Osteocyte (in vitro differentiated cells): ENCODE measurements around the gene CORO7. TPM values are rescaled to one million over a fixed set of nuclear protein-coding genes. Genes with fewer than 3 reads are reported as not detected.

Experiments
- DNase-seq: peaks from one replicate; pipeline ENCODE4 v3.0.0; 2021; ENCODE audit warnings: mixed read lengths; ENCODE audit not compliant: unreplicated experiment; ENCODE audit errors: extremely low spot score
- H3K27ac Mint-ChIP-seq: one replicate; pipeline ENCODE4 v1.8.0; 2021; ENCODE audit warnings: mild to moderate bottlenecking, mixed read lengths; ENCODE audit not compliant: unreplicated experiment
- H3K27me3 Mint-ChIP-seq: one replicate; pipeline ENCODE4 v1.8.0; 2021; ENCODE audit warnings: mixed read lengths; ENCODE audit not compliant: unreplicated experiment
- H3K36me3 Mint-ChIP-seq: one replicate; pipeline ENCODE4 v1.8.0; 2021; ENCODE audit warnings: mixed read lengths; ENCODE audit not compliant: unreplicated experiment
- H3K4me1 Mint-ChIP-seq: one replicate; pipeline ENCODE4 v1.8.0; 2021; ENCODE audit warnings: mixed read lengths; ENCODE audit not compliant: unreplicated experiment
- H3K4me3 Mint-ChIP-seq: one replicate; pipeline ENCODE4 v1.8.0; 2021; ENCODE audit warnings: mild to moderate bottlenecking, moderate library complexity, mixed read lengths; ENCODE audit not compliant: unreplicated experiment
- H3K9me3 Mint-ChIP-seq: one replicate; pipeline ENCODE4 v1.8.0; 2021; ENCODE audit warnings: mixed read lengths; ENCODE audit not compliant: unreplicated experiment
- CTCF ChIP-seq: fragments of 200-600 bp; sonication (generic); IDR thresholded peaks from 2 replicates; pipeline ENCODE4 v1.5.0; 2021; ENCODE audit warnings: antibody characterized with exemption, mild to moderate bottlenecking, moderate library complexity
- total RNA-seq: library from RNA; stranded (reverse); gene quantifications from 2 replicates; pipeline ENCODE4 v1.2.1, GENCODE V29; 2021

Gene CORO7
- total RNA-seq, 1 donor from 2014 or later, result 40.1 TPM

DNA sequence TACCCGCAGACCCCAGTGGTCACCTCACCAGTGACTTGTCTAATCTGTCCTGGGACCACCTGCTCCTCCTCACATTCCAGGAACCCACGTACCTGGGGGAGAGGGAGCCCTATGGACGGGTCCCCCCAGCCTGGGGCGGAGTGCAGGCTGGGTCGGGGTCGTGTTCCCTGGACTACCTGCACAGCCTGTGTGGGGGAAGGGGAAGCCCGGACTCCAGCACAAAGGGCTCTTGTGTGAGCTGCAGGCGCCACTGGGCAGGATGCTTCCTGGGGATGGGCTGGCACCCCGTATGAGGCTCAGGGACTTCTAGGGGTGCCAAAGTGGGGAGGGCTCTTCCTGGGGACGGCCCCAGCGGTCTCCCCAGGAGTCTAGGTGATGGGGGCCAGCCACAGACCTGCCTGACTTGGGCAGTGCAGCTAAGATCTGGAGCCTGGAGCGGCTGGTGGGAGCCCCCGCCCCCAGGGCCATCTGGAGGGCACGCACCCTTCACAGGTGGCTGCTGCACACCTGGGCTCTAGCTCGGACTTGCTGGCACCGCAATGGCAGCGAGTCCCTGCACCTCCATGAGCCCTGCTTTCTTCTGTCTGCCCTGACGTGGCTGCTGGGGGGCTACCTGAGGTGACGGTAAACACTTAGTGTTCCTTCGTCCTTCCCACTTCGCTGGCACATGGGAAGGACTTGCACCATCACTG is 37.3 kb downstream of the CORO7 start:
- Mint-ChIP-seq H3K4me3 (no peak overlapping the region), H3K27ac (no peak overlapping the region), H3K9me3 (no peaks in the 10 kb centered on the region), H3K27me3 (no peaks in the 10 kb centered on the region), H3K36me3 (peaks cover 3% of the 10 kb centered on the region), H3K4me1 (peaks cover 73% of the 10 kb centered on the region)
- no peak for DNase-seq
- no peak for TF ChIP-seq CTCF

DNA sequence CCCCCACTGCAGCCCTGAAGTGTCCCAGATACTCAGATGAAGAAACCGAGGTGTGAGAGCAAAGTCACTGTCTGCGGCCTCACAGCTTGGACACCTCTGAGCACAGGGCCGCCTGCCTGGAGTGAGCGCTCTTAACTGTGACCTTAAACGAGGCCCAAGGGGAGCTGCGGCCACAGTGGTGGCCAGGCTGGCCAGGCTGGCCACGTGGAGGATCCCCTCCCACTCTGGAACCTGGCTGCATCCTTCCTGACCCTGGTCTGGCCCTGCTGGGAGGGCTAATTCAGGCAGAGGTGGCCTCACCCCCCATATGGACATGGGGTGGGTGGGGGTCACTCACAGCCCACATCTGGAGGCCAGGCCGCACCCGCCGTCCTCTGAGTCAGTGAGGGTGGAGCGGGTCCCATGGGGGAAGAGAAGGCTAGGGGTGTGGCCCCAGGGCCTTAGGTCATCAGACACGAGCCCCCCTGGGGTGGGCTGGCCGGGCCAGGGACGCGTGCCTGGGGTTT is 38.2 kb downstream of the CORO7 start:
- DNase-seq, result no peak
- no peak overlapping the region for H3K27ac Mint-ChIP-seq
- no peaks in the 10 kb centered on the region for H3K27me3 Mint-ChIP-seq
- TF ChIP-seq CTCF, result no peak
- H3K4me3 Mint-ChIP-seq, result peak overlapping the region; percentile 26
- H3K36me3 Mint-ChIP-seq, result peaks cover 3% of the 10 kb centered on the region
- peaks cover 67% of the 10 kb centered on the region for H3K4me1 Mint-ChIP-seq
- no peaks in the 10 kb centered on the region for H3K9me3 Mint-ChIP-seq

DNA sequence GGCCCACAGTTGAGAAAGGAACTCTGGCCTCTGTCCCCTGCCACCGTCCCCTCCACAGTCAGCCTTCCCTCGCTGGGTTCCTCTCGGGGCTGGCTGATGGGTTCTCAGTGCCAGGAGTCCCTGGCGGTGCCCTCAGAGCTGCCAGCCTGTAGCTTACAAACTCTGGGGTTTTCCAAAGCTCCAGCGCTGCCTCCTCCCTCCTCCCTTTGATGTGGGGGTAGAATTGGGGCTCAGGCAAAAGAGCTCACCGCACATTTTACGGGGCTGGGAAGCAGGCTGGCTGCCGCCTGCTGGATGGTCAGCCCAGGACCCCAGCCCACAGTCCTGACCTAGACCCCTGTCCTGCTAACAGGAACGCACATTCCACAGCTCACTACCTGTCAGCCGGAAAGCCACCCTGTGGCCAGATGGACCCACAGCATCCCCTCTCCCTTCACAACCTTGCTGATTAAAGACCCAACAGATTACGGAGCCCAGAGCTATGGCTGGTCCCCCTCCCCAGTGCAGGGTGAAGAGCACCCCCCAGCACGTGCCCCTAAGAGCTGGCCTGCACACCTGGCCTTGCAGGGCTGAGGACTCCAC is 38.7 kb downstream of the CORO7 start:
- no peak for TF ChIP-seq CTCF
- no peak for DNase-seq
- Mint-ChIP-seq H3K27ac (peak overlapping the region; percentile 63), H3K9me3 (no peaks in the 10 kb centered on the region), H3K4me1 (peaks cover 64% of the 10 kb centered on the region), H3K27me3 (no peaks in the 10 kb centered on the region), H3K4me3 (peak overlapping the region; percentile 32), H3K36me3 (no peaks in the 10 kb centered on the region)

DNA sequence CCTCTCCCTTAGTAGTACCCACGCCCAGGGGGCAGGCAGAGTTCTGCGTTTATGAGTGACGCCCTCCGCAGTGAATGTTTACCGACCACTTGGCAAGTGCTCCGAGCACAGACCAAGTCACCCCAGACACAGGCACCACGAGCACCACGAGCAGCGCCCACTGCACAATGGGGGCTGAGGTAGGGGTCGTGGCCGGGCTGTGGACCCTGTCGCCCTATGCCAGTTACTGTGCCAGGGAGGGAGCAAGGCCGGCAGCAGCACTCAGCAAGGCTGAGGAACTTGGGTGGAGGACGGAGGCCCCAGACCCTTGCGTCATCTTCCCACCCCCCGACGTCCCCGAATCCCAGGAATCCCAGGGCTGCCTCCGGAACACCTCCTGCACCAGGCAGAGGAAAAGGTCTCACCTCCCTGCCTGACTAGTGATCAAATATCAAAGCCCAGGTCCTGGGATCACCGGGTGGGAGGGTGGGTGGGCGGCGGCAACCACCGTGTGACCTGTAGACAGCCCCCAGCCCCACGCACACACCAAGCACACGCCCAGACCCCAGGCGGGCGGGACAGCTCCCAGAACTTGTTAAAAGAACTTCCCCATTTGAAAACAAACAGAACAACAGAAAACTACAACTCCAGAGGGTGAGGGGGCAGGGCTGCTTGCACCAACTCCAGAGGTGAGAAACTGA is 39.4 kb downstream of the CORO7 start:
- Mint-ChIP-seq H3K9me3 (no peaks in the 10 kb centered on the region), H3K4me1 (peaks cover 63% of the 10 kb centered on the region), H3K27ac (peak overlapping the region; percentile 78), H3K4me3 (peak overlapping the region; percentile 32), H3K27me3 (no peaks in the 10 kb centered on the region), H3K36me3 (no peaks in the 10 kb centered on the region)
- DNase-seq, result no peak
- no peak for TF ChIP-seq CTCF
